ENCODE data around the gene KIAA1671.
A peak's percentile ranks its signal among the peaks of the same experiment; 100 is the strongest.
"Not testable (repeated sequence)": the region's sequence is repeated elsewhere in the genome, so short reads cannot be mapped to it uniquely, and the experiment has no call there.

KIAA1671 gene

DNA sequence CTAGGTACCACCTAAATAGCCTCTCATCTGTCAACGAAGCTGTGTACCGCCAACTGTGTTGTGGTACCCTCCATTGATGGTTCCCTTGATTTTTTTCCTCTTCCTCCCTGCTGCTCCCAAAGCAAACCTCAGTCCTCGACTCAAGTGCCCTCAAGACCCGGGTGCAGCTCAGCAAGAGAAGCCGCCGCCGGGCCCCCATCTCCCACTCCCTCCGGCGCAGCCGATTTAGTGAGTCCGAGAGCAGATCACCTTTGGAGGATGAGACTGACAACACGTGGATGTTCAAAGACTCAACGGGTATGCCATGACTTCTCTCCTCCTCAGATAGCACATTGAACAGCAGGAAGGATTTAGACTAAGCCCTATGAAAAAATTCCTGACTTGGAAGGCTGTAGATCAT is 224.7 kb downstream of the KIAA1671 start:
- DNase-seq, result no peak

DNA sequence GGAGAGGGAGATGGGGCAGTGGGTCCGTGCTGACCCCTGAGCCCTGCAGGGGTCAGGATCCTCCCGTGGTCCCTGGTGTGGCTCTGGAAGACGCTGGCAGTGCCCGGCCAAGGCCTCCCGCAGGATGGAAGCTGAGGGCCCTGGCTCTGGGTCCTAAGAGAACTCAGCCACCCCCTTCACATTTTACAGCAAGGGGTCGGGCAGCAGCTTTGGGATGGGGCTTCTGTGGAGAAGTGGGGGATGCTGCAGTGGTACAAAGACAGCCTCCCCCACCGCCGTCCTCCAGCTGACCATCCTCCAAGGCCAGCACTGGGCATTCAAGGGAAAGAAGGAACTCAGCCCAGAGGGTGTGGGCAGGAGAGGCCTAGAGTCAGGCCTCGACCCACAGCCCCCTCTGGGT is 225.4 kb downstream of the KIAA1671 start:
- DNase-seq, result no peak

DNA sequence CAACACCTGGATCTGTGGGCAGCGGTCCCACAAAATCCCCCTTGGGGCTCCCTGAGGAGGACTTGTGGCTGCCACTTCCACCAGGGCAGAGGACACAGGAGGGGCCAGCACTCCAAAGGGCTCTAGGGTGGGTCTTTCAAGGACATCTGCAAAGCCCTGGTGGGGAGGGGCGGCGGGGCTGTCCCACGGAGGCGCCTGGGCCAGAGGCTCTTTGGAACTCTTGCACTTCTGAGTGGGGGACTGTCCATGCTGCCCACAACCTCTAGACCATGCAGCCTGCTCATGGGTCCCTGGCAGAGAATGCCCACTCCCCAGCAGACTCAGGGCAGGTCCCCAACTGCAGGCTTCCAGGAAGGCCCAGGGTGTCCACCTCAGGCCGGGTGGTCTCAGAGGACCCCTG is 225.8 kb downstream of the KIAA1671 start:
- DNase-seq, result not testable (repeated sequence)

DNA sequence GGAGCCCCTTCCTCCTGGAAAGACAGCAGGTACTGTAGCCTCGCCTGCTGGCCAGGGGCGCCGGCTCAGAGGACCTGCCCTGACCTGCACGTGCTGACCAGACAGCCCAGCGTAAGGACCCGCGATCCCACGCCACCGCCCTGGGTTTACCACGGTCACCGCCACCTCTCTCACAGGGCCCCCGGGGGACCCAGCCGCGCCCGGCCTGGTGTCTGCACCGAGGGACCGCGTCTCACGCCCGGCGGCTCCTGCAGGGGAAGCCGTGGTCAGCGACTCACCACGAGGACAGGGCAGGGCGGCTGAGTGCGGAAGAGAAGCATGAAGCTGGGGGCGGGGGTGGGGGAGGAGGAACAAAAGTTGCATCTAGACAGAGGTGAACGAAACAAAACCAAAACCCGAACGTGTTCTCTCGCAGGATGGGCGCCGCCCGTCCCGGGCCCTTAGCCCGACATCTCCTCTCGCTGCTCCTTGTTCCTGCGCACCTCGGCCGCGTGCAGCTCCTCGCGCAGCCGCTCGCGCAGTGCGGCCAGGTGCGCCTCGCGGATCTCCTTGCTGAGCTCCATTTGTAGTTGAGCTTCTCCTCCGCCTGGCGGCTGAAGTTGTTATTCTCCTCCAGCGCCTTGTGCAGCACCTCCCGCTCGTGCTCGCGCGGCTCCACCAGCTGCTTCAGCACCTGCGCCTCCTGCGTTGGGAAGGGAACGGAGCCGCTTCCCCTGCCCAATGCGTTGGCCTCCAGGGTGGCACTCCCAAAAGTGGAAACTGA is 226.5 kb downstream of the KIAA1671 start:
- not testable (repeated sequence) for DNase-seq

DNA sequence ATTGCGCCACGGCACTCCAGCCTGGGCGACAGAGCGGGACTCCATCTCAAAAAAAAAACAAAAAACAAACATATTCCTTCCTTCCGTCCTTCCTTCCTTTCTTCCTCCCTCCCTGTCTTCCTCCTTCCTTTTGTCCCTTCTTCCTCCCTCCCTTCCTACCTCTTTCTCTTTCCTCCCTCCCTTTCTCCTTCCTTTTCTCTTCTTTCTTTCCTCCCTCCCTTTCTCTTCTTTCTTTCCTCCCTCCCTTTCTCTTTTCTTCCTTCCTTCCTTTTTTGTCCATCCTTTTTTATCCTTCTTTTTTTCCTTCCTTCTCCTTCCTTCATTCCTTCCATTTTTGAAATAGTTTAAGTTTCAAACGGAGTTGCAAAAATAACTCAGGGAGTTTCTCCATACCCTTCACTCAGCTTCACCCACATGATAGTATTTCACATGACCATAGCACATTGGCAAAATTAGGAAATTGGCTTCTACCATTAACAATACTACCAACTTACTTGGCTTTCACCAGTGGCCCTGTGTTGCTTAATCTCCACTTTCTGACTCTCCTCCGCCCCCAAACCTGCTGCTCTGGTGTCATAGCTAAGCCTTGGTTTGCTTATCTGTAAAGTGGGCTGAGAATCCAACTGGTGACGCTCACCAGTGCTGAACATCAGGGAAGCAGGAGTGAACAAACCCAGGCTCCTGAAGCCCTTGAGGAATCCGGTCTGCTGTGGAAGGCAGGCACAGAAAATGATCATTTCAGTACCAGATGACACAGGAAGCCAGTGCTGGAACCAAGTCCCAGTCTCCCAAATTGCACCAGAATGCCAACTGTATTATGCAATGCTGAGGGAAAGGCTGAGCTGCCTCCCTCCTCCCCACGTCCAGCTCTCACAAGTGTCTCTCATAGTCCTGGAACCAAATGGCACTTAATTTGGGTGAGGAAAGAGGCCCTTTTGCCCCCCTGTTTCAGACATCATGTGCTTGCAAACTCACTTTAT is 229.9 kb downstream of the KIAA1671 start:
- no peak for DNase-seq

DNA sequence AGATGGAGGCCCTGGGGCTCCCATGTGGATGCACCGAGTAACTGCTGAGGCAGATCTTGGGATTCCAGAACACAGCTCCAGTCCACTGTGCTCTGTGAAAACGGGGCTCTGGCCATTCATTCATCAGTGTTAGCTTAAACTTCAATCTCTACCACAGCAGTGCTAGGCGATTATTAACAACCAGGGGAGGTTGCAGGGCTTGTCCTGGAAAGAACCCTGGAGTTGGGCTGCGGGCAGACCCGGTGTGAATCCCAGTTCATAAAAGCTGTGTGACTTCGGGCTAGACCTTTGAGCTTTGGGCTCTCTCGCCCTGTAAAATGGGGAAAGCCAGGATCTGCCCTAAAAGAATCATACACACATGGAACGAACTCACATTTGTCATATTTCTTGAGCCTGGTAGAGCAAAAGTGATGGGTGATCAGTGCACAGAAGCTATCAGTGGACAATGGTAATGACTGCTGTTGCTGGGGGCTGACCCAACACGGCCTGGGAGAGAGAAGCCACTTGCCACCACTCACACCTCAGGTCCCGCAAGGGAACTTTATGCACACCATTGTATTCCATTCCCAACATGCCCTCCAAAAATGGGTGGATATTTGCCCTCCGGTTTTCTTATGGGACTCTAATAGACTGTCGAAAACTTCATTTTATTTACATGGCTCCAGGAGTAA is 231.6 kb downstream of the KIAA1671 start:
- no peak for DNase-seq

DNA sequence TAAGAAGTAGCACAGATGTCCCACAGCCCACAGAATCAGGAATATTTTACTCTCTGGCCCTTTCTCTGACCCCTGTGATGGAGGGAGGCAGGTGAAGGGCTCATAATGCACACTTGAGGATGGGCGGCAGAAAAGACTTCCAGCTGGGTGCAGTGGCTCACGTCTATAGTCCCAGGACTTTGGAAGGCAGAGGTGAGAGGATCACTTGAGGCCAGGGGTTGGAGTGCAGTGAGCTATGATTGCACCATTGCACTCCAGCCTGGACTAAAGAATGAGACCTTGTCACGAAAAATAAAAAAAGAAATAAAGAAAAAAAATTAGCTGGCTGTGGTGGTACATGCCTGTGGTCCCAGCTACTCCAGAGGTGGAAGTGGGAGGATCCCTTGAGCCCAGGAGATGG is 233.6 kb downstream of the KIAA1671 start:
- no peak for DNase-seq

DNA sequence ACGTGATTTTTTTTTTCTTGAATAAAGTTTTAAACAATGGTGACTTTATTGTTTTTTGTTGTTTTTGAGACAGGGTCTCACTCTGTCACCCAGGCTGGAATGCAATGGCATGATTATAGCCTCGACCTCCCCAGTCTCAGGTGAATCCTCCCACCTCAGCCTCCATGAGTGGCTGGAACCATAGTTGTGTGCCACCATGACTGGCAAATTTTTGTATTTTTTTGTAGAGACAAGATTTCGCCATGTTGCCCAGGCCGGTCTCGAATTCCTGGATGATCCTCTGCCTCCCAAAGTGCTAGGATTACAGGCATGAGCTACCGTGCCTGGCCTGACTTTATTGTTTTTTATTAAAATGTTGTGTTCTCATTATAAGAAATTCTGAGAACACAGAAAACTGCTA is 235.0 kb downstream of the KIAA1671 start:
- no peak for DNase-seq

DNA sequence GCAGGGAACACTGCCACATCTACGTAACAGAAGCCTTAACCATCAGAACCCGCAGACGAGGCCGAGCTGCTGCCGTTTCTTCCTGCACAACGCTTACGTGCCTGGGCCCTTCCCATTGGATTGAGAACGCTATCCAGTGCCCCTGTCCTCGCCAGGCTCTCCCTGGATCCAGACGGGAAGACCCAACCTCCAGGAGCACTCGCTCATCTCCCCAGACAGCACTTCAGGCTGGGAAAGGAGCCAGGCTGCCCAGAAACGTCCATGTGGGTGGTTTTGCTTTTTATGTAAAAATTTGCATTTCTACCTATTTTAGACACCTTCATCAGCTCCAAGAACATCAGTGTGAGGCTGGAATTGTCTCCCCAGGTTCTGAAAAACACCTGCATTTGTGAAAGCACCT is 239.9 kb downstream of the KIAA1671 start:
- no peak for DNase-seq

DNA sequence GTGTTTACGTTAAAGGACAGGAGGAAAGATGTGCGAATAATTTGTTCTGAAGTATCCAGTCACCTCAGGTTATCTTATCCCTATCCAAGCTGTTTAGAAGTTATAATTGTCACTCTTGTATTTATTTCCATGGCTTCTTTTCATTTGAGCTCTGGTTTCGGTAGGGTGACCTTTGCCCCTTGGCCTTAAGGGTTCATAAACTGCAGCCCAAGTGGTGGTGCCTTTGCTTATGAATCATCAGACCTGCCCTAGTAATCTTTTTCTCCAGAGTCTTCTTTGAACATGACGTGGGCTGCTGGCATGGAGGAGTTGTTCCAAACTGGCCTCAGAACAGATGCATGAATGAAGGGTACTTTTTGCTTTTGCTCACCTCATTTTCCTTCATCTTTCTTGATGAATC is 240.6 kb downstream of the KIAA1671 start:
- DNase-seq, result no peak

DNA sequence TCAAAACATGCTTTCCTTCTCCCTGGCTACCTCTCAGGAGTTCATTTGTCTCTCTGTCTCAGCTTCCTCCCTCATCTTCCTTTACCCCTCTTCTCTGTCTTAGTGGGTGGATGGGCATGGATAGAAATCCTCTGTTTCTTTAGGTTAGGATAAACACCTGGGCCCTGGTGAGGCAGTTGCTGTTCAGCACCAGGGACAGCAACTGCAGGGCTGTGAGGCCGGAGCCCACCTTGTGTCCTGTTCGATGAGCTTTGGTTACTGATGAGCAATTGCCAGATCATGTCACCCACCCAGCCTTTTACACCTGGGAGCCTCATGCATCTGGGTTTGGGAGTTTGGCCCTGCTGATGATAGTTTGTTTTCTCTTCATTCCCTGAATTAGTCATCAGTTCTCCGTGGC is 241.0 kb downstream of the KIAA1671 start:
- DNase-seq, result no peak

DNA sequence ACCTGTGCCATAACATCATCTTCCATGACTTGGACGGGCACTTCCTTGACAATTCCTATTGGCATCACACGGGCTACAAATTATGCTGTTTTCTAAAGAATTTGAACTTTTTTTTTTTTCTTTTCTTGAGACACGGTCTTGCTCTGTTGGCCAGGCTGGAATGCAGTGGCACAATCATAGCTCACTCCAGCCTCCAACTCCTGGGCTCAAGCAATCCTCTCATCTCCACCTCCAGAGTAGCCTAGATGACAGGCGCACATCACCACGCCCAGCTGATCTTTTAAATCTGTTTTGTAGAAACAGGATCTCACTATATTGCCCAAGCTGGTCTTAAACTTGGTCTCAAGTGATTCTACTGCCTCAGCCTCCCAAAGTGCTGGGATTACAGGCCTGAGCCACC is 243.8 kb downstream of the KIAA1671 start:
- no peak for DNase-seq

DNA sequence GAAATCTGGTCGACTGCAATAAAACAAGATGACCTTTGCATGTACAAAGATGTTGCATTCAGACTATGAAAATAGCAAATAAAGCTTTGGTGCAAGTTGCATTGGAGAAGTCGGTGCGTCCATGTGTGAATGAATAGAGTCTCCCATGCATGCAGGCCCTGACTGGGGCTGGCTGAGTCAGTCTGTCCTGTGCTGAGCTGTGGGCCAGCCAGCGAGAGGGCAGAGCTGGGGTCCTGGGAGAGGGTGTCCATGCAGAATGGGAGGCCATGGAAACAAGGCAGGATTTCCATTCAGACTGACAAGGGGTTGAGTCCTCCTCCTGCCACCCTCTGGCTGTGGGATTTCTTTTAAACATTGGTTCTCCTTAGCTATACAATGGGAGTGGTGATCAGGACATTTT is 244.8 kb downstream of the KIAA1671 start:
- no peak for DNase-seq

DNA sequence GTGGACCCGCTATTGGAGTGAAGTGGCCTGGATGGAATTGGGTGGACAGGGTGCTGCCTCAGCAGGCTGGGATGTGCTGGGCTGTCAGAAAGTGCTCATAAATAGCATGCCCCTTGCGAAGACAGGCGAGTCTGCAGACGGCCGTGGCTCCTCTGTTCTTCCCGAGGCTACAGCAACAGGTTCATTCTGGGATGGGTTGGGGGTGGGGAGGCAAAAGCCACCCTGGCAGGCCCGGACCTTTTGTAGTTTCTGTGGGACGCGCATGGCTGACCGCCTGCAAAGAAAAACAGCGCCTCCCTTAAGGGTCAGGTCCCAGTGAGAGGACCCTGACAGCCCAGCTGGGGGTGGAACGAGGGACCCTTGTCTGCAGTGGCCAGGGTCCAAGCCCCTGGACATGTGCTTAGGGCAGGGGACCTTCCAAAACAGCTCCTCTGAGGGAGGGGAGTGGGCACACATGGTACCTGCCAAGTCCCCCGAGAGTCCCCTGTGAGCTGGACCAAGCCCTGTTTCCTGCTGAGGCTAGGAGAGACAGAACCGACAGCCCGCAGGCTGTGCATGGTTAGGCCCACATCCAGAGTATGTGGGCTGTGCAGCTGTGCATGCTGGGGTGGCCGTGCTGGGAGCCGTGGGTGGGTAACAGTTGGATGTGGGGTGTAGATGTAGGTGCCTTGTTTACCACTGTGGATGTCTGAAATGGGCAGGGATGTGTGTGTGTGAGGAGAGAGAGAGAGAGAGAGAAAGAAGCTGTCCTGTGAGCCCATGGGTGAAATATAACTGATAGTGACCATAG is 247.4 kb downstream of the KIAA1671 start, which contains the start of gene CRYBB3:
TSS of gene CRYBB3 (plus strand) at position 128 of the 790 bp plus-strand sequence. CDS start 1,539 bp downstream, outside the sequence.
- no peak for DNase-seq

DNA sequence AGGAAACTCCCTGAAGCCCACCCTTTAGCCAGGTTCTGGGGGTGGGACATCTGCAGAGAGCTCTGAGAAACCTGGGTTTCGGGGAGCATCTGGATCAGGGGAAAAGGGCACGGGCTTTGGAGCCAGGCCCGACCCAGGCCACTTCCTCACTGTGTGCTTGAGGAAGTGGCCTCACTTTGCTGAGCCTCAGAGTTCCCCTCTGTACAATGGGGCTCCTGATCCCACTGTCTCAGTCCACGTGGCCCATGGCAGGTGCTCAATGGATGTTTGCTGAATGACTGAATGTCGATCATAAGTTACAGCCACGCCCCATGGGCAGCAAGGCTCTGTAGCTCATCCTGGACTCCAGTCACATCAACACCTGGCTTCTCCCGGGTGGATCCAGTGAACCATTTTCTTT is 248.5 kb downstream of the KIAA1671 start:
- no peak for DNase-seq

DNA sequence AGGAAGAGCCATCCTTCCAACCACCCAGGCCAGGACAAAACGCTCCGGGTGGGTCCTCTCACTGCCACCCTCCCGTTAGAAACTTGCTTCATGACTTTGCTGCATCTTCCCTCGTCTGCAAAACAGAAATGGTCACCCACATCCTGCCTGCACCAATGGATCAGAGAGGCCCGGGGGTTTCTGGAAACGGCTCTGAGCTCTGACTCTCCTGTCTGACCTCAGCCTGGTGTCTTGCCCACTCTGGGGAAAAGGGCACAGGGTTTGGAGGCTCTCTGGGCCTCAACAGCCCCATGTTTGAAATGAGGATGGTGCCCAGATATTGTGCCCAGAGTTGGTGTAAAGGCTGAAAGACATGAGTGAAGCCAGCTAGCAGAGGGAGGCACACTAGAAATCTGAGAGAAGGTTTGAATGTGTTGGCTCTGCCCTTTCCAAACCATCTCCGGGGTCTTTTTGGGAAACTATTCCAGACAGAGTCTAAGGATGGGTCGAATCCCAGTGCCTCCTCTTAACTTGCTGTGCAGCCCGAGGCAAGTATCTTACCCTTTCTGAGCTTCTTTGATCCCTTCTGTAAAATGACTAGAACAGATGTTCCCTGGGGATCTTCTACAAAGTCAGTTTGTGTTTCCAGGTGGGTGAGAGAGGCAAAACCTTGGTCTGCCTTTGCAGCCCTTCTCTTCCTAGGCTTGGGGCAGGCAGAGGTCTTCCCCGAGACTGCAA is 249.2 kb downstream of the KIAA1671 start:
- no peak for DNase-seq

DNA sequence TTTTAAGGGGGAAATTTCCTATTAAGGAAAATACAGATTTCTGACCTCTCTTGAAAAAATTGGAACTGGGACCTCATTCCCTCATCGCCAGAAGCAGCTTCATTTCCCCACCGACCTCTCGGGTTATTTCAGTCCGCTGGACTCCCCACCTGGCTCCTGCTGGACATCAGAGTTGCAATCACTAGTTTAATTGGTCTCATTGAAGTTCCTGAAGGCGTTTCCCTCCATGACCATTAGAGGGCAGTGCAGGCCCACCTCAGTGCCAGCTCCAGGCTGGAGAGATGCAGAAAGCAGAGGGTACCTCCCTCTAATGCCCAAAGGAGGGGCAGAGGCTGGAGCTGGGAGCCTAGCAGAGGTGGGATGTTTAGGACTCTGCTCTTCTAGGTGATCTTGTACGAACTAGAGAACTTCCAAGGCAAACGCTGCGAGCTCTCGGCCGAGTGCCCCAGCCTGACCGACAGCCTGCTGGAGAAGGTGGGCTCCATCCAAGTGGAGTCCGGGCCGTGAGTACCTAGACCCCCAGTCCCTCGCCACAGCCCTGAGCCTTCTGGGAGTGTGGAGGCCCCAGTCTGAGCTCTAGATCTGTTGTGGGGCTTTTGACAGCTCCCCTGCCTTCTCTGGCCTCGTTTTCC is 249.9 kb downstream of the KIAA1671 start:
- peak; percentile 27 for DNase-seq

DNA sequence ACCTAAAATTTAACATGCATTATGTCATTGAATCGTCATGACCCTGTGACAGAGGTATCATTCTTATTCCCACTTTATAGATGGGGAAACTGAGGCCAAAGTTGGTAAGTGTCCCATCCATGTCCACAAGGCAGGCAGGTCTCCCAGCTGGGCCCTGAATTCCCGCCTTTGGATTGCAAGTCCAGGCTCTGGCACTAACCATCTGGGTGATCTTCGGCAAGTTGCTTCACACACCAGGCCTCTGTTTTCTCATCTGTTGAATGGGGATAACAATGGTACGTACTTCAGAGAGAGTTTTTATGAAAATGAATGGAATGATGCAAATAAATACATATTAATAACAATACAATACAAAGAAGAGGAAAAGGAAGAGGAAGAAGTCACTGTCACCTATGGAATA is 250.6 kb downstream of the KIAA1671 start:
- DNase-seq, result no peak

DNA sequence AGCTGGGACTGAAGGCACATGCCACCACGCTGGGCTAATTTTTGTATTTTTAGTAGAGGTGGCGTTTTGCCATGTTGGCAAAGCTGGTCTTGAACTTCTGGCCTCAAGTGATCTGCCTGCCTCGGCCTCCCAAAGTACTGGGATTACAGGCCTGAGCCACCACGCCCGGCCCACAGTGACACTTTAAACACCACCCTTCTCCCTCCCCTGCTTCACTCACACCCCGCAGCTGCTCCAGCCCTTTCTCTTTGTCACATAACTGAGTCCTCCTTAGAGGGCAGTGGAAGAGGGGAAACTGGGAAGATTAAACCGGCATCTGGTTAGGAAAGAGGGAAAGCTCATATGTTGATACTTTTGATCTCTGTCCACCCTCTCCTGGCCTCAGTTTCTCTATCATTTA is 252.0 kb downstream of the KIAA1671 start:
- DNase-seq, result not testable (repeated sequence)

DNA sequence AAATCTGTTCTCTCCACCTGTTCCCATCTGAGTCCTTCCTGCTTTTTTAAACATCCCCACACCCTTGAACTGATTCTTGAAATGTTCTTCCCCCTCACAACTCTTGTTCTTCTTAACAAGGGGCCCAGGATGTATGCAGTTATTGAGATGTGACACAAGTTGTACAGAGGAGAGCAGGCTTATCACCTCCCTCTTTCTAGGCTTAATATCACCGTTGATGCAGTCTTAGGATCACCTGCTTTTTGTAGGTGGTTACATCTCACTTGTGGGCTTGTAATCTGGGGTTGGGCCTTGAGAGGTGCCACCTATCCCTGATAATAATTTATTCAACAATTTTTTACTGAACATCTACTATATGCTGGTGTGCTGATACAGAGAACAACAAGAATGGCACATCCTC is 253.3 kb downstream of the KIAA1671 start:
- no peak for DNase-seq

DNA sequence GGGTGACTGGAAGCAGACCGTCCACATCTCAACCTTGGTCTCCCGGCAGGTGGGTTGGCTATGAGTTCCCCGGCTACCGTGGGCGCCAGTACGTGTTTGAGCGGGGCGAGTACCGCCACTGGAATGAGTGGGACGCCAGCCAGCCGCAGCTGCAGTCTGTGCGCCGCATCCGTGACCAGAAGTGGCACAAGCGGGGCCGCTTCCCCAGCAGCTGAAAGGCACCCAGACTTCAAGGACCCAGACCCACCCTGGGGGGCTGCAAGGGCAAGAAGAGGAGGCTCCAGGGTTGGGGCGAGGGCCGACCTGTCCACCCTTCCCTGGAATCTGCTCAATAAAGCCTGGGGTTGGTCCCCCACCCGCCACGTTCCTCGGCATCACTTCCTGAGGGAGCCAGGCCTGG is 254.5 kb downstream of the KIAA1671 start:
- no peak for DNase-seq
